Keratinocyte (primary cell): Measurements from ENCODE around the gene KSR1. TPM values are rescaled to one million over a fixed set of nuclear protein-coding genes. Genes with fewer than 3 reads are reported as not detected.

ENCODE experiments used
- DNase-seq: peaks from one replicate; pipeline ENCODE4 v3.0.0-alpha.2; 2011; ENCODE audit warnings: low read depth, missing footprints, low spot score
- FAIRE-seq: peaks from 2 replicates; lab custom pipeline; 2011; peaks lifted over from hg19 to GRCh38; lab: Jason Lieb, UNC
- H2AFZ ChIP-seq: 2 replicates; pipeline ENCODE4 v1.6.0; 2012; ENCODE audit warnings: low read length, control low read depth, inconsistent platforms; ENCODE audit not compliant: control insufficient read depth
- H3K27ac ChIP-seq: 2 replicates; pipeline ENCODE4 v1.5.1; 2011; ENCODE audit warnings: low read length; ENCODE audit not compliant: control insufficient read depth, insufficient read depth
- H3K27me3 ChIP-seq: 3 replicates; pipeline ENCODE4 v1.6.0; 2011; ENCODE audit warnings: low read length; ENCODE audit not compliant: control insufficient read depth, insufficient read depth; ENCODE audit errors: extremely low read depth
- H3K36me3 ChIP-seq, 2 experiments: 2 replicates in 1 of 2; 3 replicates in 1 of 2; pipeline ENCODE4 v1.5.1; 2011; ENCODE audit warnings: low read length in 2 of 2, mild to moderate bottlenecking in 1 of 2; ENCODE audit not compliant: control insufficient read depth in 2 of 2, insufficient read depth in 2 of 2; ENCODE audit errors: extremely low read depth in 1 of 2
- H3K4me1 ChIP-seq: 3 replicates; pipeline ENCODE4 v1.5.1; 2011; ENCODE audit warnings: low read length; ENCODE audit not compliant: control insufficient read depth, insufficient read depth; ENCODE audit errors: extremely low read depth
- H3K4me2 ChIP-seq: 3 replicates; pipeline ENCODE4 v1.6.0; 2011; ENCODE audit warnings: low read depth, low read length; ENCODE audit not compliant: control insufficient read depth, insufficient read depth; ENCODE audit errors: extremely low read depth
- H3K4me3 ChIP-seq, 3 experiments: fragments of 200-600 bp in 1 of 3; sonication (generic) in 1 of 3; 2 replicates in 2 of 3; 3 replicates in 1 of 3; pipeline ENCODE4 v1.5.1; 2011 to 2016; ENCODE audit warnings: low read length in 3 of 3, mild to moderate bottlenecking in 3 of 3, control low read depth in 2 of 3, inconsistent platforms in 1 of 3, low read depth in 1 of 3, mixed read lengths in 1 of 3, mixed run types in 1 of 3, moderate library complexity in 1 of 3; ENCODE audit not compliant: control insufficient read depth in 2 of 3, insufficient read depth in 2 of 3; ENCODE audit errors: extremely low read depth in 1 of 3
- H3K79me2 ChIP-seq: 2 replicates; pipeline ENCODE4 v1.6.0; 2012; ENCODE audit warnings: low read length; ENCODE audit not compliant: control insufficient read depth, insufficient read depth
- H3K9ac ChIP-seq: 3 replicates; pipeline ENCODE4 v1.6.0; 2011; ENCODE audit warnings: low read length; ENCODE audit not compliant: control insufficient read depth, insufficient read depth; ENCODE audit errors: extremely low read depth
- H3K9me1 ChIP-seq: 3 replicates; pipeline ENCODE4 v1.6.0; 2011; ENCODE audit warnings: low read length; ENCODE audit not compliant: control insufficient read depth, insufficient read depth; ENCODE audit errors: extremely low read depth
- H3K9me3 ChIP-seq: 2 replicates; pipeline ENCODE4 v1.5.1; 2012; ENCODE audit warnings: low read depth, low read length; ENCODE audit not compliant: control insufficient read depth
- H4K20me1 ChIP-seq: 3 replicates; pipeline ENCODE4 v1.6.0; 2011; ENCODE audit warnings: low read length; ENCODE audit not compliant: control insufficient read depth, insufficient read depth; ENCODE audit errors: extremely low read depth
- CTCF ChIP-seq, 3 experiments: IDR thresholded peaks in 1 of 3; conservative IDR thresholded peaks in 1 of 3; optimal IDR thresholded peaks in 1 of 3; 2 replicates in 2 of 3; 3 replicates in 1 of 3; pipeline versions ENCODE3 to v1.5.1; 2011; ENCODE audit warnings: low read length in 3 of 3, mild to moderate bottlenecking in 3 of 3, moderate library complexity in 2 of 3, control low read depth in 1 of 3, inconsistent platforms in 1 of 3; ENCODE audit not compliant: insufficient read depth in 2 of 3; ENCODE audit errors: extremely low read depth in 1 of 3
- EZH2 ChIP-seq: IDR thresholded peaks from one replicate; pipeline ENCODE4 v1.6.1; 2012; ENCODE audit warnings: inconsistent platforms, mild to moderate bottlenecking, low read length, moderate library complexity
- dilution Hi-C: fragments of 300-500 bp; cut with MboI; formaldehyde crosslinking; loops from one replicate; pipeline ENCODE4 v1.7.0; 2020; ENCODE audit warnings: low sequenced_read_pairs; ENCODE audit not compliant: extremely low pct_ligation_motif_present
- polyA plus RNA-seq, 5 experiments: library from polyadenylated mRNA; depleted of rRNA in 3 of 5; stranded (reverse) in 3 of 5; stranded (forward) in 1 of 5; unstranded in 1 of 5; fragments of >200 nt; gene quantifications; 1 replicate in 1 of 5; 2 replicates in 3 of 5; 3 replicates in 1 of 5; pipeline versions ENCODE4 v1.2.1 to v1.2.3, GENCODE V29; 2011 to 2012; ENCODE audit warnings: missing spikeins in 2 of 5, low read depth in 1 of 5, low replicate concordance in 1 of 5

The KSR1 gene
- polyA plus RNA-seq, 1 donor (not counting 4 experiments of a cell fraction or from before 2014, with no cell fraction given): 1.3 TPM

- H3K27ac ChIP-seq: no peak overlapping the region
- TF ChIP-seq EZH2: no peak
- no peak for TF ChIP-seq CTCF (optimal IDR thresholded peaks at IDR 0.05 in 1 of 3, IDR thresholded peaks at IDR 0.05 in 1 of 3, conservative IDR thresholded peaks at IDR 0.05 in 1 of 3; ENCODE audit: extremely low read depth in 1 of 3, insufficient read depth in 2 of 3, low read length in 3 of 3)
- H3K4me2 ChIP-seq: no peak overlapping the region
- H3K27me3 ChIP-seq: peaks cover 11% of the 10 kb centered on the region
- no peaks in the 10 kb centered on the region for H3K79me2 ChIP-seq
- H4K20me1 ChIP-seq: no peaks in the 10 kb centered on the region
- H2AFZ ChIP-seq: no peak overlapping the region
- dilution Hi-C loops: no loop called here
- no peaks in the 10 kb centered on the region for H3K9me3 ChIP-seq
- no peak overlapping the region for H3K4me3 ChIP-seq
- no peaks in the 10 kb centered on the region for H3K36me3 ChIP-seq
- H3K4me1 ChIP-seq: peaks cover 6% of the 10 kb centered on the region
- H3K9me1 ChIP-seq: no peaks in the 10 kb centered on the region
- no peak for DNase-seq
- FAIRE-seq: no peak
- H3K9ac ChIP-seq: no peak overlapping the region
Measured at GRCh38 chr17:27459433-27459832, 3.2 kb downstream of the KSR1 start.

- DNase-seq: no peak
- peaks cover 10% of the 10 kb centered on the region for H3K27me3 ChIP-seq
- H3K9ac ChIP-seq: no peak overlapping the region
- H3K79me2 ChIP-seq: no peaks in the 10 kb centered on the region
- H3K36me3 ChIP-seq: no peaks in the 10 kb centered on the region
- TF ChIP-seq EZH2: no peak
- TF ChIP-seq CTCF (optimal IDR thresholded peaks at IDR 0.05 in 1 of 3, IDR thresholded peaks at IDR 0.05 in 1 of 3, conservative IDR thresholded peaks at IDR 0.05 in 1 of 3; ENCODE audit: extremely low read depth in 1 of 3, insufficient read depth in 2 of 3, low read length in 3 of 3): no peak
- H2AFZ ChIP-seq: no peak overlapping the region
- no peaks in the 10 kb centered on the region for H3K9me1 ChIP-seq
- H4K20me1 ChIP-seq: no peaks in the 10 kb centered on the region
- FAIRE-seq: no peak
- peaks cover 6% of the 10 kb centered on the region for H3K4me1 ChIP-seq
- dilution Hi-C loops: no loop called here
- H3K4me2 ChIP-seq: no peak overlapping the region
- H3K4me3 ChIP-seq: no peak overlapping the region
- no peak overlapping the region for H3K27ac ChIP-seq
- no peaks in the 10 kb centered on the region for H3K9me3 ChIP-seq
Measured at GRCh38 chr17:27460196-27460725, 4.0 kb downstream of the KSR1 start.
